Keratinocyte (primary cell): Measurements from ENCODE around the gene ZNF664. TPM values are rescaled to one million over a fixed set of nuclear protein-coding genes. Genes with fewer than 3 reads are reported as not detected.
A peak's percentile ranks its signal among the peaks of the same experiment; 100 is the strongest.

ENCODE experiments used
- DNase-seq: peaks from one replicate; pipeline ENCODE4 v3.0.0-alpha.2; 2011; ENCODE audit warnings: low read depth, missing footprints, low spot score
- FAIRE-seq: peaks from 2 replicates; lab custom pipeline; 2011; peaks lifted over from hg19 to GRCh38; lab: Jason Lieb, UNC
- H2AFZ ChIP-seq: 2 replicates; pipeline ENCODE4 v1.6.0; 2012; ENCODE audit warnings: low read length, control low read depth, inconsistent platforms; ENCODE audit not compliant: control insufficient read depth
- H3K27ac ChIP-seq: 2 replicates; pipeline ENCODE4 v1.5.1; 2011; ENCODE audit warnings: low read length; ENCODE audit not compliant: control insufficient read depth, insufficient read depth
- H3K27me3 ChIP-seq: 3 replicates; pipeline ENCODE4 v1.6.0; 2011; ENCODE audit warnings: low read length; ENCODE audit not compliant: control insufficient read depth, insufficient read depth; ENCODE audit errors: extremely low read depth
- H3K36me3 ChIP-seq, 2 experiments: 2 replicates in 1 of 2; 3 replicates in 1 of 2; pipeline ENCODE4 v1.5.1; 2011; ENCODE audit warnings: low read length in 2 of 2, mild to moderate bottlenecking in 1 of 2; ENCODE audit not compliant: control insufficient read depth in 2 of 2, insufficient read depth in 2 of 2; ENCODE audit errors: extremely low read depth in 1 of 2
- H3K4me1 ChIP-seq: 3 replicates; pipeline ENCODE4 v1.5.1; 2011; ENCODE audit warnings: low read length; ENCODE audit not compliant: control insufficient read depth, insufficient read depth; ENCODE audit errors: extremely low read depth
- H3K4me2 ChIP-seq: 3 replicates; pipeline ENCODE4 v1.6.0; 2011; ENCODE audit warnings: low read depth, low read length; ENCODE audit not compliant: control insufficient read depth, insufficient read depth; ENCODE audit errors: extremely low read depth
- H3K4me3 ChIP-seq, 3 experiments: fragments of 200-600 bp in 1 of 3; sonication (generic) in 1 of 3; 2 replicates in 2 of 3; 3 replicates in 1 of 3; pipeline ENCODE4 v1.5.1; 2011 to 2016; ENCODE audit warnings: low read length in 3 of 3, mild to moderate bottlenecking in 3 of 3, control low read depth in 2 of 3, inconsistent platforms in 1 of 3, low read depth in 1 of 3, mixed read lengths in 1 of 3, mixed run types in 1 of 3, moderate library complexity in 1 of 3; ENCODE audit not compliant: control insufficient read depth in 2 of 3, insufficient read depth in 2 of 3; ENCODE audit errors: extremely low read depth in 1 of 3
- H3K79me2 ChIP-seq: 2 replicates; pipeline ENCODE4 v1.6.0; 2012; ENCODE audit warnings: low read length; ENCODE audit not compliant: control insufficient read depth, insufficient read depth
- H3K9ac ChIP-seq: 3 replicates; pipeline ENCODE4 v1.6.0; 2011; ENCODE audit warnings: low read length; ENCODE audit not compliant: control insufficient read depth, insufficient read depth; ENCODE audit errors: extremely low read depth
- H3K9me1 ChIP-seq: 3 replicates; pipeline ENCODE4 v1.6.0; 2011; ENCODE audit warnings: low read length; ENCODE audit not compliant: control insufficient read depth, insufficient read depth; ENCODE audit errors: extremely low read depth
- H3K9me3 ChIP-seq: 2 replicates; pipeline ENCODE4 v1.5.1; 2012; ENCODE audit warnings: low read depth, low read length; ENCODE audit not compliant: control insufficient read depth
- H4K20me1 ChIP-seq: 3 replicates; pipeline ENCODE4 v1.6.0; 2011; ENCODE audit warnings: low read length; ENCODE audit not compliant: control insufficient read depth, insufficient read depth; ENCODE audit errors: extremely low read depth
- CTCF ChIP-seq, 3 experiments: IDR thresholded peaks in 1 of 3; conservative IDR thresholded peaks in 1 of 3; optimal IDR thresholded peaks in 1 of 3; 2 replicates in 2 of 3; 3 replicates in 1 of 3; pipeline versions ENCODE3 to v1.5.1; 2011; ENCODE audit warnings: low read length in 3 of 3, mild to moderate bottlenecking in 3 of 3, moderate library complexity in 2 of 3, control low read depth in 1 of 3, inconsistent platforms in 1 of 3; ENCODE audit not compliant: insufficient read depth in 2 of 3; ENCODE audit errors: extremely low read depth in 1 of 3
- EZH2 ChIP-seq: IDR thresholded peaks from one replicate; pipeline ENCODE4 v1.6.1; 2012; ENCODE audit warnings: inconsistent platforms, mild to moderate bottlenecking, low read length, moderate library complexity
- dilution Hi-C: fragments of 300-500 bp; cut with MboI; formaldehyde crosslinking; loops from one replicate; pipeline ENCODE4 v1.7.0; 2020; ENCODE audit warnings: low sequenced_read_pairs; ENCODE audit not compliant: extremely low pct_ligation_motif_present
- polyA plus RNA-seq, 5 experiments: library from polyadenylated mRNA; depleted of rRNA in 3 of 5; stranded (reverse) in 3 of 5; stranded (forward) in 1 of 5; unstranded in 1 of 5; fragments of >200 nt; gene quantifications; 1 replicate in 1 of 5; 2 replicates in 3 of 5; 3 replicates in 1 of 5; pipeline versions ENCODE4 v1.2.1 to v1.2.3, GENCODE V29; 2011 to 2012; ENCODE audit warnings: missing spikeins in 2 of 5, low read depth in 1 of 5, low replicate concordance in 1 of 5

ZNF664 gene
- polyA plus RNA-seq, 1 donor (not counting 4 experiments of a cell fraction or from before 2014, with no cell fraction given), result 48.7 TPM

GRCh38 chr12:123989753-123990152 is 16.7 kb downstream of the ZNF664 start:
- no peaks in the 10 kb centered on the region for H3K79me2 ChIP-seq
- H3K9me3 ChIP-seq, result no peaks in the 10 kb centered on the region
- H3K27me3 ChIP-seq, result no peaks in the 10 kb centered on the region
- peaks cover 5 to 6% of the 10 kb centered on the region in 2 experiments for H3K36me3 ChIP-seq
- H2AFZ ChIP-seq, result no peak overlapping the region
- no peak for FAIRE-seq
- dilution Hi-C loops, result no loop called here
- no peak overlapping the region for H3K27ac ChIP-seq
- no peak overlapping the region for H3K4me3 ChIP-seq
- H3K9me1 ChIP-seq, result peaks cover 2% of the 10 kb centered on the region
- TF ChIP-seq CTCF (optimal IDR thresholded peaks at IDR 0.05 in 1 of 3, IDR thresholded peaks at IDR 0.05 in 1 of 3, conservative IDR thresholded peaks at IDR 0.05 in 1 of 3; ENCODE audit: extremely low read depth in 1 of 3, insufficient read depth in 2 of 3, low read length in 3 of 3) (no peak), EZH2 (no peak)
- no peak for DNase-seq
- H3K4me1 ChIP-seq, result peaks cover 42% of the 10 kb centered on the region
- no peaks in the 10 kb centered on the region for H4K20me1 ChIP-seq
- no peak overlapping the region for H3K4me2 ChIP-seq
- no peak overlapping the region for H3K9ac ChIP-seq

GRCh38 chr12:123990511-123990910 is 17.5 kb downstream of the ZNF664 start:
- Histone ChIP-seq H4K20me1 (no peaks in the 10 kb centered on the region), H3K9ac (no peak overlapping the region), H3K4me3 (no peak overlapping the region), H3K9me3 (no peaks in the 10 kb centered on the region), H3K4me2 (no peak overlapping the region), H3K27me3 (no peaks in the 10 kb centered on the region), H3K9me1 (peaks cover 2% of the 10 kb centered on the region), H3K27ac (peak overlapping the region; percentile 71), H2AFZ (no peak overlapping the region), H3K79me2 (no peaks in the 10 kb centered on the region), H3K4me1 (peaks cover 47% of the 10 kb centered on the region), H3K36me3 (peaks cover 5 to 6% of the 10 kb centered on the region in 2 experiments)
- DNase-seq (no peak), FAIRE-seq (no peak)
- no peak for TF ChIP-seq CTCF (optimal IDR thresholded peaks at IDR 0.05 in 1 of 3, IDR thresholded peaks at IDR 0.05 in 1 of 3, conservative IDR thresholded peaks at IDR 0.05 in 1 of 3; ENCODE audit: extremely low read depth in 1 of 3, insufficient read depth in 2 of 3, low read length in 3 of 3)
- no peak for TF ChIP-seq EZH2
- dilution Hi-C loops, result no loop called here
